Measurements from ENCODE around the gene GAL3ST2.

- TF ChIP-seq EZH2 (IDR thresholded peaks at IDR 0.05) (no peak), POLR2AphosphoS5 (IDR thresholded peaks at IDR 0.05; ENCODE audit: borderline replicate concordance, low read depth, low read length) (no peak)
These were observed 7.8 kb upstream of the GAL3ST2 start for GRCh38 chr2:241768850-241769249.

Data from SK-N-MC (cell line).